SK-N-SH (cell line): Measurements from ENCODE around the gene PRMT5. TPM values are rescaled to one million over a fixed set of nuclear protein-coding genes. Genes with fewer than 3 reads are reported as not detected.
"Not testable (repeated sequence)": the region's sequence is repeated elsewhere in the genome, so short reads cannot be mapped to it uniquely, and the experiment has no call there.

ENCODE experiments used
- CTCF ChIA-PET: fragments of 300-600, 350-600 bp; formaldehyde crosslinking; extraction: SDS; loops from one replicate; lab custom pipeline; 2021; lab: Yijun Ruan, JAX
- POLR2A ChIA-PET: fragments of 350-600 bp; sonication (Branson Sonifier 250); formaldehyde crosslinking; extraction: SDS; loops from one replicate; lab custom pipeline; 2020; ENCODE audit warnings: antibody characterized with exemption, inconsistent platforms; lab: Yijun Ruan, JAX
- DNase-seq: peaks from one replicate; pipeline ENCODE4 v3.0.0; 2012
- H2AFZ ChIP-seq: fragments of 200-600 bp; sonication (generic); 2 replicates; pipeline ENCODE4 v1.8.1; 2016; ENCODE audit warnings: antibody characterized with exemption, mild to moderate bottlenecking, low read depth
- H3F3A ChIP-seq: fragments of 200-600 bp; sonication (generic); replicated peaks from 2 replicates; pipeline ENCODE3; 2016; ENCODE audit warnings: antibody characterized with exemption, mild to moderate bottlenecking; ENCODE audit not compliant: insufficient read depth
- H3K27ac ChIP-seq, 2 experiments: fragments of 200-500 bp in 1 of 2; fragments of 200-600 bp in 1 of 2; sonication (Bioruptor generic) in 1 of 2; sonication (generic), shearing (Covaris generic) in 1 of 2; 2 replicates each; pipeline versions ENCODE4 v1.5.1 to v1.6.1; 2014 to 2016; ENCODE audit warnings: low read depth in 2 of 2, inconsistent platforms in 1 of 2, low read length in 1 of 2, mild to moderate bottlenecking in 1 of 2, mixed read lengths in 1 of 2
- H3K27me3 ChIP-seq: fragments of 200-600 bp; sonication (generic), shearing (Covaris generic); 2 replicates; pipeline ENCODE4 v1.6.1; 2016; ENCODE audit warnings: mixed run types; ENCODE audit not compliant: insufficient read depth
- H3K36me3 ChIP-seq, 2 experiments: fragments of 200-500 bp in 1 of 2; fragments of 200-600 bp in 1 of 2; sonication (Bioruptor generic) in 1 of 2; sonication (generic) in 1 of 2; replicated peaks in 1 of 2; 2 replicates each; pipeline versions ENCODE3 to v1.5.1; 2014 to 2016; ENCODE audit warnings: low read length in 1 of 2, mild to moderate bottlenecking in 1 of 2; ENCODE audit not compliant: insufficient read depth in 2 of 2, control insufficient read depth in 1 of 2
- H3K4me1 ChIP-seq, 2 experiments: fragments of 200-500 bp in 1 of 2; fragments of 200-600 bp in 1 of 2; sonication (Bioruptor generic) in 1 of 2; sonication (generic), shearing (Covaris generic) in 1 of 2; 2 replicates each; pipeline versions ENCODE4 v1.5.1 to v1.6.1; 2014 to 2016; ENCODE audit warnings: low read depth in 1 of 2, low read length in 1 of 2, mixed run types in 1 of 2; ENCODE audit not compliant: insufficient read depth in 2 of 2, control insufficient read depth in 1 of 2
- H3K4me2 ChIP-seq: fragments of 200-600 bp; sonication (generic), shearing (Covaris generic); 2 replicates; pipeline ENCODE4 v1.6.1; 2017; ENCODE audit warnings: mixed run types
- H3K4me3 ChIP-seq, 2 experiments: fragments of 200-500 bp in 1 of 2; fragments of 200-600 bp in 1 of 2; sonication (Bioruptor generic) in 1 of 2; sonication (generic), shearing (Covaris generic) in 1 of 2; 2 replicates each; pipeline versions ENCODE4 v1.5.1 to v1.8.1; 2014 to 2016; ENCODE audit warnings: low read depth in 2 of 2, inconsistent platforms in 1 of 2, low read length in 1 of 2, mild to moderate bottlenecking in 1 of 2, mixed read lengths in 1 of 2, moderate library complexity in 1 of 2
- H3K79me2 ChIP-seq: fragments of 200-600 bp; sonication (generic); 2 replicates; pipeline ENCODE4 v1.8.1; 2017; ENCODE audit warnings: mild to moderate bottlenecking; ENCODE audit not compliant: insufficient read depth
- H3K9ac ChIP-seq: fragments of 200-600 bp; sonication (generic); 2 replicates; pipeline ENCODE4 v1.6.1; 2017; ENCODE audit warnings: mixed run types
- H3K9me2 ChIP-seq: fragments of 200-600 bp; sonication (generic); 2 replicates; pipeline ENCODE4 v1.6.1; 2017; ENCODE audit warnings: mixed run types
- H3K9me3 ChIP-seq: fragments of 200-600 bp; sonication (generic); 2 replicates; pipeline ENCODE4 v1.6.1; 2017; ENCODE audit warnings: mixed run types, mild to moderate bottlenecking, moderate library complexity
- H4K20me1 ChIP-seq: fragments of 200-600 bp; sonication (generic); 2 replicates; pipeline ENCODE4 v1.6.1; 2017; ENCODE audit warnings: mild to moderate bottlenecking, mixed run types; ENCODE audit not compliant: insufficient read depth
- EP300 ChIP-seq, 2 experiments: IDR thresholded peaks; 2 replicates each; pipeline versions ENCODE4 v1.4.0 to v1.6.1; 2012; ENCODE audit warnings: borderline replicate concordance in 1 of 2, low read depth in 1 of 2, low read length in 1 of 2
- FOXJ3 ChIP-seq: sonication (generic); formaldehyde crosslinking; IDR thresholded peaks from 2 replicates; pipeline ENCODE4 v1.5.1; 2020; ENCODE audit warnings: mild to moderate bottlenecking, missing genetic modification reagents
- FOXM1 ChIP-seq: IDR thresholded peaks from 2 replicates; pipeline ENCODE4 v1.4.0; 2012; ENCODE audit warnings: low read depth, mild to moderate bottlenecking
- GATA2 ChIP-seq: sonication (generic); formaldehyde crosslinking; IDR thresholded peaks from 2 replicates; pipeline ENCODE4 v1.5.0; 2020; ENCODE audit warnings: mild to moderate bottlenecking, missing genetic modification reagents
- MEF2A ChIP-seq: IDR thresholded peaks from 2 replicates; pipeline ENCODE4 v1.4.0; 2012; ENCODE audit warnings: low read depth, borderline replicate concordance
- REST ChIP-seq: IDR thresholded peaks from 2 replicates; pipeline ENCODE4 v1.6.1; 2012; ENCODE audit warnings: mild to moderate bottlenecking, low read depth, low read length, moderate library complexity
- RFX5 ChIP-seq: IDR thresholded peaks from 2 replicates; pipeline ENCODE4 v1.6.1; 2012; ENCODE audit warnings: mild to moderate bottlenecking, improper control_type of control experiment, low read length
- RXRA ChIP-seq: IDR thresholded peaks from 2 replicates; pipeline ENCODE4 v1.4.0; 2012; ENCODE audit warnings: low read depth, mild to moderate bottlenecking, borderline replicate concordance
- TCF12 ChIP-seq: IDR thresholded peaks from 2 replicates; pipeline ENCODE4 v1.4.0; 2012
- TEAD4 ChIP-seq: IDR thresholded peaks from 2 replicates; pipeline ENCODE4 v1.4.0; 2012; ENCODE audit warnings: mild to moderate bottlenecking, borderline replicate concordance; ENCODE audit not compliant: insufficient read depth
- USF1 ChIP-seq: IDR thresholded peaks from 2 replicates; pipeline ENCODE4 v1.4.0; 2012; ENCODE audit warnings: low read depth, borderline replicate concordance
- YY1 ChIP-seq: IDR thresholded peaks from 2 replicates; pipeline ENCODE4 v1.4.0; 2012; ENCODE audit warnings: low read depth, mild to moderate bottlenecking
- WGBS: methylation state at CpG from one replicate; pipeline ENCODE4 v1.1.6; 2017; ENCODE audit warnings: low lambda C conversion rate; 5-methylcytosine and 5-hydroxymethylcytosine counted together
- polyA plus RNA-seq, 3 experiments: library from polyadenylated mRNA; depleted of rRNA; stranded (reverse); fragments of >200 nt; gene quantifications; 2 replicates each; pipeline ENCODE4 v1.2.3, GENCODE V29; 2012
- TF ChIP-seq, protein P1 (sequence below): fragments of 150-350 bp; IDR thresholded peaks from 2 replicates; pipeline ENCODE4 v1.6.1; 2017; ENCODE audit warnings: antibody characterized with exemption, low read length, low read depth, borderline replicate concordance
- TF ChIP-seq, protein P2 (sequence below): IDR thresholded peaks from 2 replicates; pipeline ENCODE4 v1.4.0; 2012; ENCODE audit warnings: low read depth

PRMT5 gene
- polyA plus RNA-seq, 1 of the 3 experiments (the other 2 are of a cell fraction), result 132 TPM

DNA sequence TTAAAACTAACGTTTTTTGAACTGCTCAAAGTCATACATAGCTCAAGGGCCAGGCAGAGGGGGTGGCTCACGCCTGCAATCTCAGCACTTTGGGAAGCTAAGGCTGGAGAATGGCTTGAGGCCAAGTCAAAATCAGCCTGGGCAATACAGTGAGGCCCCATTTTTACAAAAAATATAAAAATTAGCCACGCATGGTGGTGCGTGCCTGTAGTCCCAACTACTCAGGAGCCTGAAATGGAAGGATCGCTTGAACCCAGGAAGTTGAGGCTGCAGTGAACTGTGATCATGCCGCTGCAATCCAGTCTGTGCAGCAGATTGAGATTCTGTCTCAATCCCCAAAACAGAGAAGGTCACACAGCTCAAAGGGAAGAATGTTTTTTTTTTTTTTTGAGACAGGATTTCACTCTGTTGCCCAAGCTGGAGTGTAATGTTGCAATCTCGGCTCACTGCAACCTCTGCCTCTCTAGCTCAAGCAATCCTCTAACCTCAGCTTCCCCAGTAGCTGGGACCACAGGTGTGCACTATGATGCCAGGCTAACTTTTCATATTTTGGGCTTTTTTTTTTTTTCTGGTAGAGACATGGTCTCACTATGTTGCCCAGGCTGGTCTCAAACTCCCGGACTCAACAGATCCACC, 13.2 kb downstream of the PRMT5 start:
- WGBS, result 88% methylated on average over 8 of the region's 8 CpGs
- H3K27ac ChIP-seq, result no peak overlapping the region
- H3K27me3 ChIP-seq, result no peaks in the 10 kb centered on the region
- H3K79me2 ChIP-seq, result peaks cover 77% of the 10 kb centered on the region
- H3F3A ChIP-seq, result peaks cover 5% of the 10 kb centered on the region
- H3K4me3 ChIP-seq, result no peak overlapping the region
- no peaks in the 10 kb centered on the region for H4K20me1 ChIP-seq
- POLR2A ChIA-PET, result interaction anchor here (0.6 kb wide), 1 partner anchor 44 kb away, joined by 3 read pairs; no protein-coding TSS in a partner anchor
- no peaks in the 10 kb centered on the region for H3K9me3 ChIP-seq
- H3K4me1 ChIP-seq, result peaks cover 0 to 9% of the 10 kb centered on the region in 2 experiments; a peak in 2 of 4 replicates
- peaks cover 11 to 28% of the 10 kb centered on the region in 2 experiments for H3K36me3 ChIP-seq
- H3K9me2 ChIP-seq, result no peaks in the 10 kb centered on the region
- TF ChIP-seq, protein P1, sequence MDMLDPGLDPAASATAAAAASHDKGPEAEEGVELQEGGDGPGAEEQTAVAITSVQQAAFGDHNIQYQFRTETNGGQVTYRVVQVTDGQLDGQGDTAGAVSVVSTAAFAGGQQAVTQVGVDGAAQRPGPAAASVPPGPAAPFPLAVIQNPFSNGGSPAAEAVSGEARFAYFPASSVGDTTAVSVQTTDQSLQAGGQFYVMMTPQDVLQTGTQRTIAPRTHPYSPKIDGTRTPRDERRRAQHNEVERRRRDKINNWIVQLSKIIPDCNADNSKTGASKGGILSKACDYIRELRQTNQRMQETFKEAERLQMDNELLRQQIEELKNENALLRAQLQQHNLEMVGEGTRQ, result no peak
- no peak for TF ChIP-seq GATA2 (CRISPR knock-in tag)
- no peak for TF ChIP-seq RXRA
- TF ChIP-seq REST, result no peak
- no peak for TF ChIP-seq USF1
- no peak for TF ChIP-seq RFX5
- no peak for TF ChIP-seq EP300 (IDR thresholded peaks at IDR 0.05; ENCODE audit: borderline replicate concordance in 1 of 2, low read depth in 1 of 2, low read length in 1 of 2)
- no peak for TF ChIP-seq TCF12
- TF ChIP-seq TEAD4, result no peak
- TF ChIP-seq MEF2A, result no peak
- TF ChIP-seq, protein P2, sequence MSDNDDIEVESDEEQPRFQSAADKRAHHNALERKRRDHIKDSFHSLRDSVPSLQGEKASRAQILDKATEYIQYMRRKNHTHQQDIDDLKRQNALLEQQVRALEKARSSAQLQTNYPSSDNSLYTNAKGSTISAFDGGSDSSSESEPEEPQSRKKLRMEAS, result no peak
- no peak for TF ChIP-seq YY1
- TF ChIP-seq FOXM1, result no peak
- no peak for TF ChIP-seq FOXJ3 (CRISPR knock-in tag)
- H3K9ac ChIP-seq, result no peak overlapping the region
- DNase-seq, result no peak
- CTCF ChIA-PET, result interaction anchor here (0.6 to 6.8 kb wide), 5 partner anchors 15 to 93 kb away, joined by 3 to 34 read pairs (median 6); no protein-coding TSS in a partner anchor
- H2AFZ ChIP-seq, result no peak overlapping the region
- no peak overlapping the region for H3K4me2 ChIP-seq

DNA sequence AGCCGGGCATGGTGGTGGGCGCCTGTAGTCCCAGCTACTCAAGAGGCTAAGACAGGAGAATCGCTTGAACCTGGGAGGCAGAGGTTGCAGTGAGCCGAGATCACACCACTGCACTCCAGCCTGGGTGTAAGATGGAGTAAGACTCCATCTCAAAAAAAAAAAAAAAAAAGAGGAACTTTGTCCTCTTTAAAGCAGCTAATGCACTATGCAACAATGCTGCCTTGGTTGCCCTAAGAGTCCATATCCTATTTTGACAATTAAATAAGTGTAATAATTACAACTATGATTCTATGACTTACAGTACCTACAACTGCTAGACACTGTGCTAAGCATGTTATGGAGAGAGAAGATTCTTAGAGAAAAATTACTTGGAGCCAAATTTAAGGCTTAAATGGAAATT, 14.3 kb downstream of the PRMT5 start:
- H3K4me1 ChIP-seq, H3K4me3 ChIP-seq, H3K27me3 ChIP-seq, POLR2A ChIA-PET, H3K4me2 ChIP-seq, H3F3A ChIP-seq, H4K20me1 ChIP-seq, H3K27ac ChIP-seq, H3K9me2 ChIP-seq, H3K9ac ChIP-seq, H2AFZ ChIP-seq, DNase-seq, H3K9me3 ChIP-seq: not testable (repeated sequence)
- Histone ChIP-seq H3K36me3 (peaks cover 2 to 23% of the 10 kb centered on the region in 2 experiments), H3K79me2 (peaks cover 87% of the 10 kb centered on the region)
- CTCF ChIA-PET, result interaction anchor here (1.5 to 6.8 kb wide), 3 partner anchors 14 to 92 kb away, joined by 3 to 34 read pairs (median 6); no protein-coding TSS in a partner anchor
- 100% methylated on average over 4 of the region's 4 CpGs for WGBS
